ENCODE data around the gene ETNK2. TPM values are rescaled to one million over a fixed set of nuclear protein-coding genes. Genes with fewer than 3 reads are reported as not detected.
A peak's percentile ranks its signal among the peaks of the same experiment; 100 is the strongest.
"Not testable (repeated sequence)": the region's sequence is repeated elsewhere in the genome, so short reads cannot be mapped to it uniquely, and the experiment has no call there.

The ETNK2 gene
- polyA plus RNA-seq, 1 donor: 34.3 TPM

GRCh38 chr1:204099754-204100153 lies 52.1 kb downstream of the ETNK2 start:
- H3K27me3 ChIP-seq (ENCODE audit: control insufficient read depth, insufficient read depth, low read length): not testable (repeated sequence)

GRCh38 chr1:204098683-204099082 lies 53.2 kb downstream of the ETNK2 start:
- Histone ChIP-seq H3K4me3 (ENCODE audit: low read length) (no peak overlapping the region), H3K27me3 (ENCODE audit: control insufficient read depth, insufficient read depth, low read length) (no peaks in the 10 kb centered on the region), H3K9me3 (ENCODE audit: control insufficient read depth, low read depth, low read length) (no peaks in the 10 kb centered on the region), H3K27ac (ENCODE audit: low read length) (no peak overlapping the region), H3K36me3 (ENCODE audit: control insufficient read depth, insufficient read depth, low read length) (no peaks in the 10 kb centered on the region), H3K4me1 (ENCODE audit: control insufficient read depth, insufficient read depth, low read length) (peaks cover 34% of the 10 kb centered on the region)
- no CpG with 5 or more reads among the region's 4 CpGs for WGBS (ENCODE audit: insufficient coverage, low lambda C conversion rate)
- no peak for DNase-seq

More at GRCh38 chr1:204099754-204100153, 52.1 kb downstream of the ETNK2 start:
- not testable (repeated sequence) for H3K9me3 ChIP-seq (ENCODE audit: control insufficient read depth, low read depth, low read length); H3K4me3 ChIP-seq (ENCODE audit: low read length); DNase-seq; H3K36me3 ChIP-seq (ENCODE audit: control insufficient read depth, insufficient read depth, low read length); H3K27ac ChIP-seq (ENCODE audit: low read length)
- no CpG with 5 or more reads among the region's 2 CpGs for WGBS (ENCODE audit: insufficient coverage, low lambda C conversion rate)
- H3K4me1 ChIP-seq (ENCODE audit: control insufficient read depth, insufficient read depth, low read length): peaks cover 34% of the 10 kb centered on the region

GRCh38 chr1:204096931-204097330 lies 54.9 kb downstream of the ETNK2 start:
- peak overlapping the region; percentile 20 for H3K27ac ChIP-seq (ENCODE audit: low read length)
- no peaks in the 10 kb centered on the region for H3K36me3 ChIP-seq (ENCODE audit: control insufficient read depth, insufficient read depth, low read length)
- WGBS (ENCODE audit: insufficient coverage, low lambda C conversion rate): no CpG with 5 or more reads among the region's 3 CpGs
- H3K4me1 ChIP-seq (ENCODE audit: control insufficient read depth, insufficient read depth, low read length): peaks cover 34% of the 10 kb centered on the region
- no peak overlapping the region for H3K4me3 ChIP-seq (ENCODE audit: low read length)
- no peaks in the 10 kb centered on the region for H3K27me3 ChIP-seq (ENCODE audit: control insufficient read depth, insufficient read depth, low read length)
- no peaks in the 10 kb centered on the region for H3K9me3 ChIP-seq (ENCODE audit: control insufficient read depth, low read depth, low read length)
- DNase-seq: peak in 1 of 2 donors; percentile 62

GRCh38 chr1:204094856-204095634 lies 56.8 kb downstream of the ETNK2 start:
- H3K4me3 ChIP-seq (ENCODE audit: low read length): no peak overlapping the region
- H3K27ac ChIP-seq (ENCODE audit: low read length): no peak overlapping the region
- no peaks in the 10 kb centered on the region for H3K27me3 ChIP-seq (ENCODE audit: control insufficient read depth, insufficient read depth, low read length)
- DNase-seq: no peak
- WGBS (ENCODE audit: insufficient coverage, low lambda C conversion rate): 100% methylated on average over 2 of the region's 15 CpGs
- no peaks in the 10 kb centered on the region for H3K36me3 ChIP-seq (ENCODE audit: control insufficient read depth, insufficient read depth, low read length)
- H3K9me3 ChIP-seq (ENCODE audit: control insufficient read depth, low read depth, low read length): no peaks in the 10 kb centered on the region
- peaks cover 43% of the 10 kb centered on the region for H3K4me1 ChIP-seq (ENCODE audit: control insufficient read depth, insufficient read depth, low read length)

- H3K27me3 ChIP-seq (ENCODE audit: control insufficient read depth, insufficient read depth, low read length): no peaks in the 10 kb centered on the region
- no peaks in the 10 kb centered on the region for H3K36me3 ChIP-seq (ENCODE audit: control insufficient read depth, insufficient read depth, low read length)
- H3K4me3 ChIP-seq (ENCODE audit: low read length): no peak overlapping the region
- no peaks in the 10 kb centered on the region for H3K9me3 ChIP-seq (ENCODE audit: control insufficient read depth, low read depth, low read length)
- WGBS (ENCODE audit: insufficient coverage, low lambda C conversion rate): no CpG with 5 or more reads among the region's 6 CpGs
- peaks cover 46% of the 10 kb centered on the region for H3K4me1 ChIP-seq (ENCODE audit: control insufficient read depth, insufficient read depth, low read length)
- peak overlapping the region; percentile 91 for H3K27ac ChIP-seq (ENCODE audit: low read length)
- no peak for DNase-seq
Observed at GRCh38 chr1:204094313-204094729, 57.5 kb downstream of the ETNK2 start.

- no peaks in the 10 kb centered on the region for H3K9me3 ChIP-seq (ENCODE audit: control insufficient read depth, low read depth, low read length)
- peak overlapping the region; percentile 91 for H3K27ac ChIP-seq (ENCODE audit: low read length)
- no peak overlapping the region for H3K4me3 ChIP-seq (ENCODE audit: low read length)
- no peaks in the 10 kb centered on the region for H3K27me3 ChIP-seq (ENCODE audit: control insufficient read depth, insufficient read depth, low read length)
- no CpG with 5 or more reads among the region's 2 CpGs for WGBS (ENCODE audit: insufficient coverage, low lambda C conversion rate)
- peaks cover 50% of the 10 kb centered on the region for H3K4me1 ChIP-seq (ENCODE audit: control insufficient read depth, insufficient read depth, low read length)
- DNase-seq: no peak
- H3K36me3 ChIP-seq (ENCODE audit: control insufficient read depth, insufficient read depth, low read length): no peaks in the 10 kb centered on the region
Observed at GRCh38 chr1:204093781-204094180, 58.1 kb downstream of the ETNK2 start.

GRCh38 chr1:204093421-204093717 lies 58.5 kb downstream of the ETNK2 start:
- no CpG with 5 or more reads among the region's 4 CpGs for WGBS (ENCODE audit: insufficient coverage, low lambda C conversion rate)
- peak; percentile 88 to 96 for DNase-seq
- peak overlapping the region; percentile 91 for H3K27ac ChIP-seq (ENCODE audit: low read length)
- no peaks in the 10 kb centered on the region for H3K9me3 ChIP-seq (ENCODE audit: control insufficient read depth, low read depth, low read length)
- no peaks in the 10 kb centered on the region for H3K36me3 ChIP-seq (ENCODE audit: control insufficient read depth, insufficient read depth, low read length)
- H3K27me3 ChIP-seq (ENCODE audit: control insufficient read depth, insufficient read depth, low read length): no peaks in the 10 kb centered on the region
- H3K4me1 ChIP-seq (ENCODE audit: control insufficient read depth, insufficient read depth, low read length): peaks cover 54% of the 10 kb centered on the region
- no peak overlapping the region for H3K4me3 ChIP-seq (ENCODE audit: low read length)

- Histone ChIP-seq H3K36me3 (ENCODE audit: control insufficient read depth, insufficient read depth, low read length) (no peaks in the 10 kb centered on the region), H3K9me3 (ENCODE audit: control insufficient read depth, low read depth, low read length) (no peaks in the 10 kb centered on the region), H3K4me1 (ENCODE audit: control insufficient read depth, insufficient read depth, low read length) (peaks cover 55% of the 10 kb centered on the region), H3K27me3 (ENCODE audit: control insufficient read depth, insufficient read depth, low read length) (no peaks in the 10 kb centered on the region), H3K4me3 (ENCODE audit: low read length) (no peak overlapping the region), H3K27ac (ENCODE audit: low read length) (peak overlapping the region; percentile 91)
- WGBS (ENCODE audit: insufficient coverage, low lambda C conversion rate): no CpG with 5 or more reads among the region's 12 CpGs
- peak in 1 of 2 donors; percentile 61 for DNase-seq
Observed at GRCh38 chr1:204092632-204093420, 59.0 kb downstream of the ETNK2 start.

- H3K27ac ChIP-seq (ENCODE audit: low read length): peak overlapping the region; percentile 91
- H3K9me3 ChIP-seq (ENCODE audit: control insufficient read depth, low read depth, low read length): no peaks in the 10 kb centered on the region
- no peaks in the 10 kb centered on the region for H3K27me3 ChIP-seq (ENCODE audit: control insufficient read depth, insufficient read depth, low read length)
- 92% methylated on average over 3 of the region's 5 CpGs for whole genome bisulfite sequencing (ENCODE audit: insufficient coverage, low lambda C conversion rate)
- H3K36me3 ChIP-seq (ENCODE audit: control insufficient read depth, insufficient read depth, low read length): no peaks in the 10 kb centered on the region
- peaks cover 51% of the 10 kb centered on the region for H3K4me1 ChIP-seq (ENCODE audit: control insufficient read depth, insufficient read depth, low read length)
- no peak overlapping the region for H3K4me3 ChIP-seq (ENCODE audit: low read length)
- DNase-seq: no peak
Observed at GRCh38 chr1:204091787-204092312, 60.0 kb downstream of the ETNK2 start.

GRCh38 chr1:204091066-204091465 lies 60.8 kb downstream of the ETNK2 start:
- no peak for DNase-seq
- Histone ChIP-seq H3K27me3 (ENCODE audit: control insufficient read depth, insufficient read depth, low read length) (no peaks in the 10 kb centered on the region), H3K4me3 (ENCODE audit: low read length) (no peak overlapping the region), H3K9me3 (ENCODE audit: control insufficient read depth, low read depth, low read length) (no peaks in the 10 kb centered on the region), H3K4me1 (ENCODE audit: control insufficient read depth, insufficient read depth, low read length) (peaks cover 49% of the 10 kb centered on the region), H3K27ac (ENCODE audit: low read length) (no peak overlapping the region), H3K36me3 (ENCODE audit: control insufficient read depth, insufficient read depth, low read length) (no peaks in the 10 kb centered on the region)
- WGBS (ENCODE audit: insufficient coverage, low lambda C conversion rate): no CpG with 5 or more reads among the region's 7 CpGs

Data from large intestine (tissue), 3 donors.